HEK293T (cell line): Measurements from ENCODE around the gene USF2.

Experiments
- BHLHE40 ChIP-seq: fragments of 450-650 bp; IDR thresholded peaks from 2 replicates; pipeline ENCODE4 v1.6.1; 2016; ENCODE audit warnings: mild to moderate bottlenecking, moderate library complexity, borderline replicate concordance
- FOXA1 ChIP-seq: fragments of 450-650 bp; IDR thresholded peaks from 2 replicates; pipeline ENCODE4 v1.6.1; 2016; ENCODE audit warnings: mild to moderate bottlenecking
- FOXK2 ChIP-seq: fragments of 450-650 bp; IDR thresholded peaks from 2 replicates; pipeline ENCODE4 v1.6.1; 2016; ENCODE audit warnings: mild to moderate bottlenecking
- NFRKB ChIP-seq: fragments of 450-650 bp; IDR thresholded peaks from 2 replicates; pipeline ENCODE4 v1.6.1; 2016; ENCODE audit warnings: mild to moderate bottlenecking, moderate library complexity
- SP1 ChIP-seq: fragments of 450-650 bp; IDR thresholded peaks from 2 replicates; pipeline ENCODE4 v1.6.1; 2017
- SUZ12 ChIP-seq: fragments of 450-650 bp; IDR thresholded peaks from 2 replicates; pipeline ENCODE4 v1.6.1; 2016; ENCODE audit warnings: mild to moderate bottlenecking
- TARDBP ChIP-seq: fragments of 450-650 bp; IDR thresholded peaks from 2 replicates; pipeline ENCODE4 v1.6.1; 2016

GRCh38 chr19:35310811-35311465, 42.2 kb downstream of the USF2 start:
- TF ChIP-seq FOXK2 (no peak), BHLHE40 (no peak), SUZ12 (no peak), FOXA1 (no peak), SP1 (no peak), NFRKB (no peak), TARDBP (no peak)
